ENCODE data around the gene SPTBN4.

Gene SPTBN4

DNA sequence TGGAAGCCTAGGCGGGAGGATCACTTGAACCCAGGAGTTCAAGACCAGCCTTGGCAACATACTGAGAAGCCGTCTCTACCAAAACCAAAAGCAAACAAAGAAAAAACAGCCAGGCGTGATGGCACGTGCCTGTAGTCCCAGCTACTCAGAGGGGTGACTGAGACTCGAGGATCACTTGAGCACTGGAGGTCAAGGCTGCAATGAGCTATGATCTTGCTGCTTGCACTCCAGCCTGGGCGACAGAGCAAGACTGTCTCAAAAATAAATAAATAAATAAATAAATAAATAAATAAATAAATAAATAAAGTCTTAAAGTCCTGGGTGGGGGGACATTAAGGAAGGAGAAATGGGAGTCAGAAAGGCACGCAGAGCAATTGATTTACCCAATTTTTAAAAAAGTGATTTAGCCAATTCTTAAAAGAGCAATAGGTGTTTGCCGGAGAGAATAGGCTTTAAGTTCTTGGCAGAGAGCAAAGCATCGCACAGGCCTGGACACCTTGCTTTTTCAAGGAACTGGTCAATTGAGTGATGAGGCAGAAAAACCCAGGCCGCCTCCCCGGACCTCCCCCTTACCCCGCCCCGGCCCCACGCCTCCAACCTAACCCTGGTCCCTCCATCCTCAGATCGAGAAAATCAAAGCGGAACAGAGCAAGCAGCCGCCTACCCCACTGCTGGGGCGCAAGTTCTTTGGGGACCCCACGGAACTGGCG, 100.4 kb downstream of the SPTBN4 start:
- no peak for DNase-seq

GRCh38 chr19:40567750-40568494, 101.1 kb downstream of the SPTBN4 start:
- DNase-seq = no peak

GRCh38 chr19:40570313-40571004, 103.7 kb downstream of the SPTBN4 start:
- peak; percentile 90 for DNase-seq

DNA sequence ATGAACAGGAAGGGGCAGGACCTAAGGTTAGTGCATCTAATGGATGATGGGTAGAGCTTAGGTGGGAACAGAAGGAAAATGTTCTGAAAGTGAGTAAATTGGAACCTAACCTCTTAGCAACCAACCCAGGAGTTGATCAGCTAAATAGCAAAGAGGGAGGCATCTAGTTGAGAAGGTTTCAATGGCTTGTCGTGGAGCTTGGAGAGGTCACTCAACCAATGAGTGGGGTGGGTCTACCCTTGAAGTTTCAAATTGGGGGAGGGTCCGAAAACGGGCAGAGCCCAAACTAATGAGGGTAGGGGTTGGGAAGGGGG, 104.2 kb downstream of the SPTBN4 start:
- DNase-seq = no peak

GRCh38 chr19:40571831-40572495, 105.2 kb downstream of the SPTBN4 start:
- DNase-seq = no peak

DNA sequence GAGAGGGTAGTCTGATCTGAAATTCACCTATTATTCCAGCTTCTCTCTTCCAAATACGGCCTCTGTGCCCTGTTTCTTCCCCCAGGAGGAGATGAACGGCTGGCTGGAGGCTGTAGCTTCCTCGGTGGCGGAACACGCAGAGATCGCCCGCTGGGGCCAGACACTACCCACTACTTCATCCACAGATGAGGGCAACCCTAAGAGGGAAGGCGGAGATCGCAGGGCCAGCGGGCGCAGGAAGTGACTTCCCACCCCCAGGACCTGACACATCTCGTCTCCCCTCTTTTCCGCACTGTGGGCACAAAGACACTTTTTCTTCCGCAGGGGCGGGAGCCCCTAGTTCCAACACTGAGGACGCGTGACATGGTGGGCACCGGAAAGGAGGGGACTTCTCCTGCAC, 108.5 kb downstream of the SPTBN4 start:
- no peak for DNase-seq

DNA sequence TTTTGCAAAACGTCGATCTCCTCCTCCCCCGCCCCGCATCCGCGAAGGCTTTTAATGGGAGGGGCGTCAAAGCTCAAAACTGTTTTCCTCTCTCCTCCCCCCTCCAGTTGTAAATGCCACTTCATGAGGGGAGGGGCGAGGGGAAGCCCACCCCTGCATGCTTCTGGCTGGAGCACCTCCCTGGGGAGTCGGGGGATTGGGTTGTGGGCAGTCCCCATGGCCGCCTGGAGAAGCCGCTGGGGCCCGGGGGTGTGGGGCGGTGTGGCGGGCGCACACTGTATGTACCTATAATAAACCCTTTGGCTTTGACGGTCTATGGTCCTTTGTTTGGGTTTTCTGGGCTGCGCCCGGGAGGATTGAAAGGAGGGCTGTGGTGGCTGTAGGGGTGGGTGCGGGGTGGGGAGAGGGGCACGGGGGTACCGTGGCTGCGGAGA, 109.4 kb downstream of the SPTBN4 start:
- DNase-seq = no peak

DNA sequence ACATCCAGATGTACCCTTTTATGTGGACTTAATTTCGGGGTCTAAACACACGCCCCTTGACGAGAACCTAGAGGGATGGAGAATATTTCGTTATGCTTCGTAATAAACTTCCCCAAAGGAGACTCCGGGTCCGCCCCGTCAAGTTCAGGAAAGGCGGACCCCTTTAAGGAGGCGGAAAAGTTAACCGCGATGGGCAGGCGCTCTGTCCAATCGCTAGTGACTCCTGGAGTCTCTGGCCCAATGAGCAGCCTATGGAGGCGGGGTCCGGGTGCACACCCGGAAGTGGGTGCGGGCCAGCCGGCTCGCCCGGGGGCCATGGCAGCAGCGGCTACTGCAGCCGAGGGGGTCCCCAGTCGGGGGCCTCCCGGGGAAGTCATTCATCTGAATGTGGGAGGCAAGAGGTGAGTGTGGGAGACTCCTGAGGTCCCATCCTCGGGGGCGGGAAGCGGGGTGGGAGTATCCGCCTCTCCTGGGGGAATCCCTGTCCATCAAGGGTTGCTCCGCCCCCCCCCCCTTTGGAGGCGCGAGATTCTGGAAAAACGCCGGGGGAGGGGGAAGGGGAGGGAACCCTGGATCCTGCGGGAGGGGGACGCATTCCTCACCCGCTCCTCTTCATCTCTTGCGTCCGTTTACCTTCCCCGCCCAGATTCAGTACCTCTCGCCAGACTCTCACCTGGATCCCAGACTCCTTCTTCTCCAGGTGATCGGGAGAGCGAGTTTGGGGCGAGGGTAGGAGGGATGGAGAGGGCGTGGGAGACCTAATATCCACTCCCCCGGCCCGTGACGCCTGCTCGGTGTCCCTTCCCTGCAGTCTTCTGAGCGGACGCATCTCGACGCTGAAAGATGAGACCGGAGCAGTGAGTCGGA, 110.0 kb downstream of the SPTBN4 start, which contains the start of gene SHKBP1:
SHKBP1 (plus strand) TSS at position 289 of the 867 bp plus-strand sequence; CDS start at position 316, 27 bp downstream.
- DNase-seq = peak; percentile 92

DNA sequence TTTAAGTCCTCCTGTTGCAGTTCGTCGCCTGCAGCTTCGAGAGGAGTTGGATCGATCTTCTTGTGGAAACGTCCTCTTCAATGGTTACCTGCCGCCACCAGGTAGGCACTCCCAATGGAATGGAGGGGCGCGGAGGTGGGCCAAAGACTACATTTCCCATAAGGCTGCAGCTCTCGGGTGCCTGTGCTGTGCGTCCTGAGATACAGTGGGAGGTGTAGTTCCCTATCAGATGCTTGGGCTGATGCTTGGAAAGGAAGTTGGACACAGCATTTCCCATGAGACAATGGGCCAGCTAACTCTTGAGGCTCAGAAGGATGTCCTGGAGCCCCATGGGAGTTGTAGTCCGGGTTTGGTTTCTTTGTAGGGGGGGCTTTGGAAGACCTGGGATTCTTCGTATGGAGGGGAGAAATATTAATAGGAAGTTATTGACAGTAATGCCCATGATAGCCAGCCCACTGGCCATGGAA, 111.7 kb downstream of the SPTBN4 start:
- no peak for DNase-seq

- DNase-seq = no peak
Observed at GRCh38 chr19:40580619-40581018, 113.8 kb downstream of the SPTBN4 start.

DNA sequence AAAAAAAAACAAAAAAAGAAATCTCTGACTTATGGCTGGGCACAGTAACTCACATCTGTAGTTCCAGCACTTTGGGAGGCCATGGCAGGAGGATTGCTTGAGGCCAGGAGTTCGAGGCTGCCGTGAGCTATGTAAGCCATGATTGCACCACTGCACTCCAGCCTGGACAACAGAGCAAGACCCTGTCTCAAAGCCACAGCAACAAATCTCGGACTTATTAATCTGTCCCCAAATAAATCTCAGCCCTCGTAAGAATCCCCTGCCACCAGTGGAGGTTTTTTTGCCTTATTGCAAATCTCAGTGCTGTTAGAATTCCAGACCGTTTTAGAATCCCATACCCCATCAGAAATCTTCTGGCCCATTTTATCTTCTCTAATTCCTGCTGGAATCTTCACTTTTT, 114.7 kb downstream of the SPTBN4 start:
- DNase-seq = no peak

GRCh38 chr19:40582467-40582866, 115.7 kb downstream of the SPTBN4 start:
- no peak for DNase-seq

- no peak for DNase-seq
Observed at GRCh38 chr19:40583283-40583682, 116.5 kb downstream of the SPTBN4 start.

GRCh38 chr19:40584007-40584406, 117.2 kb downstream of the SPTBN4 start:
- DNase-seq = no peak

- DNase-seq = no peak
Observed at GRCh38 chr19:40585241-40585981, 118.6 kb downstream of the SPTBN4 start.

DNA sequence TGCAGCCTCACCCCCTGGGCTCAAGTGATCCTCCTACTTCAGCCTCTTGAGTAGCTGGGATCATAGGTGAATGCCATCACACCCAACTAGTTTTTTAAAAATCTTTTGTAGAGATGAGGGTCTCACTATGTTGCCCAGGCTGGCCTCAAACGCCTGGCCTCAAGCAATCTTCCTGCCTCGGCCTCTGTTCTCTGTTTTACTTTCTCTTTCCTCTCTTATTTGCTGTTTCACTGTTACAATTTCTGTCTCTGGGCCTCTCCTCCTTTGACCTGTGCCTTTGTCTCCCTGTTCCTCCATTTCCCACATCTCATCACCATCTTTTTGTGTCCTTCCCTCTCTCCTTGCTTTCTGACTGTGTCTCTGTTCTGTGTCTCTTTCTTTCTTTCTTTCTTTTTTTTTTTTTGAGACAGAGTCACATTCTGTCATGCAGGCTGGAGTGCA, 119.2 kb downstream of the SPTBN4 start:
- DNase-seq = no peak

DNA sequence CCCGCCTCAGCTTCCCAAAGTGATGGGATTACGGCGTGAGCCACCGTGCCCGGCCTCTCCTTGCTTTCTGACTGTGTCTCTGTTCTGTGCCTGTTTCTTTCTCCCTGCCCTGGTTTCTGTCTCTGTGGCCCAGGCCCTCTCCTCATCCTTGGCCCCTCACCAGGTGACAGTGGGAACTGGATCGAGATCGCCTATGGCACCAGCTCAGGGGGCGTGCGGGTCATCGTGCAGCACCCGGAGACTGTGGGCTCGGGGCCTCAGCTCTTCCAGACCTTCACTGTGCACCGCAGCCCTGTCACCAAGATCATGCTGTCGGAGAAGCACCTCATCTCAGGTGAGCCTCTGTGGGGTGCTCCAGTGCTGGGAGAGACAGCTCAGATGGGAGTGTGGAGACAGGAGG, 119.8 kb downstream of the SPTBN4 start:
- DNase-seq = no peak

- no peak for DNase-seq
Observed at GRCh38 chr19:40588110-40588854, 121.5 kb downstream of the SPTBN4 start.

DNA sequence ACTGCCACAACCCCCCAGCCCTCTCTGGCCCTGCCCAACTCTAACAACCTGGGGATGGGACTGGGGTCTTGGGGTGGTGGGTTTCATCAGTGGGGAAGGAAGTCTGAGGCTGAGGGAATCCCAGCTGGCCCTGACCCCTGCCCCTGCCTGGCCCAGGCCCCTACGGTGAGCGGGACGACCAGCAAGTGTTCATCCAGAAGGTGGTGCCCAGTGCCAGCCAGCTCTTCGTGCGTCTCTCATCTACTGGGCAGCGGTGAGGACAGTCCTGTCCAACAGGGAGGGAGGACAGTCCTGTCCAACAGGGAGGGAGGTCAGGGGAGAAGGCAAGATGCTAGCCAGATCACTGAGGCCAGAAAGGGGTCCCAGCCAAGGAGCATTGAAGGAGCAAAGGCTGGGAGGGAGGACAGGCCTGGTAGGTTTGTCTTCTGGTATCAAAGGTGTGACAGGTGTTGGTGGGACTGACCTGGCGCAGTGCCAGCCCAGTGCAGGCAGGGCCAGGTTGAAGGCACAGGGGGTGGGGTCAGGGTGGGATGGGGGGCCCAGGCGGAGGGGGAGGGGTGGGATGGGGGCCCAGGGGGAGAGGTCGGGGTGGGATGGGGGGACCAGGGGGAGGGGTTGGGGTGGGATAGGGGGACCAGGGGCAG, 122.2 kb downstream of the SPTBN4 start:
- no peak for DNase-seq
